ENCODE measurements around the gene BEGAIN. TPM values are rescaled to one million over a fixed set of nuclear protein-coding genes. Genes with fewer than 3 reads are reported as not detected.

Gene BEGAIN
- total RNA-seq, 1 donor from 2014 or later = 3.2 TPM

GRCh38 chr14:100561005-100561404 lies 26.2 kb downstream of the BEGAIN start:
- TF ChIP-seq CTCF (IDR thresholded peaks at IDR 0.05; ENCODE audit: insufficient read depth, low read length, poor library complexity, severe bottlenecking) = no peak
- DNase-seq (ENCODE audit: low read depth) = no peak
- no peaks in the 10 kb centered on the region for H3K36me3 ChIP-seq (ENCODE audit: control insufficient read depth, insufficient read depth, low read length)
- H3K4me3 ChIP-seq (ENCODE audit: low read depth, low read length) = no peak overlapping the region
- peaks cover 23% of the 10 kb centered on the region for H3K27me3 ChIP-seq (ENCODE audit: control insufficient read depth, insufficient read depth, low read length)

- no peak for TF ChIP-seq CTCF (IDR thresholded peaks at IDR 0.05; ENCODE audit: insufficient read depth, low read length, poor library complexity, severe bottlenecking)
- H3K4me3 ChIP-seq (ENCODE audit: low read depth, low read length) = no peak overlapping the region
- no peak for DNase-seq (ENCODE audit: low read depth)
- peaks cover 18% of the 10 kb centered on the region for H3K27me3 ChIP-seq (ENCODE audit: control insufficient read depth, insufficient read depth, low read length)
- H3K36me3 ChIP-seq (ENCODE audit: control insufficient read depth, insufficient read depth, low read length) = no peaks in the 10 kb centered on the region
Observed at GRCh38 chr14:100560471-100560870, 26.7 kb downstream of the BEGAIN start.

- Histone ChIP-seq H3K27me3 (ENCODE audit: control insufficient read depth, insufficient read depth, low read length) (peaks cover 10% of the 10 kb centered on the region), H3K36me3 (ENCODE audit: control insufficient read depth, insufficient read depth, low read length) (no peaks in the 10 kb centered on the region), H3K4me3 (ENCODE audit: low read depth, low read length) (no peak overlapping the region)
- no peak for DNase-seq (ENCODE audit: low read depth)
- no peak for TF ChIP-seq CTCF (IDR thresholded peaks at IDR 0.05; ENCODE audit: insufficient read depth, low read length, poor library complexity, severe bottlenecking)
Observed at GRCh38 chr14:100559455-100559854, 27.8 kb downstream of the BEGAIN start.

GRCh38 chr14:100558966-100559365 lies 28.3 kb downstream of the BEGAIN start:
- no peaks in the 10 kb centered on the region for H3K36me3 ChIP-seq (ENCODE audit: control insufficient read depth, insufficient read depth, low read length)
- H3K4me3 ChIP-seq (ENCODE audit: low read depth, low read length) = no peak overlapping the region
- DNase-seq (ENCODE audit: low read depth) = no peak
- peaks cover 11% of the 10 kb centered on the region for H3K27me3 ChIP-seq (ENCODE audit: control insufficient read depth, insufficient read depth, low read length)
- no peak for TF ChIP-seq CTCF (IDR thresholded peaks at IDR 0.05; ENCODE audit: insufficient read depth, low read length, poor library complexity, severe bottlenecking)

GRCh38 chr14:100558226-100558625 lies 29.0 kb downstream of the BEGAIN start:
- Histone ChIP-seq H3K27me3 (ENCODE audit: control insufficient read depth, insufficient read depth, low read length) (peaks cover 13% of the 10 kb centered on the region), H3K36me3 (ENCODE audit: control insufficient read depth, insufficient read depth, low read length) (no peaks in the 10 kb centered on the region), H3K4me3 (ENCODE audit: low read depth, low read length) (no peak overlapping the region)
- no peak for TF ChIP-seq CTCF (IDR thresholded peaks at IDR 0.05; ENCODE audit: insufficient read depth, low read length, poor library complexity, severe bottlenecking)
- DNase-seq (ENCODE audit: low read depth) = no peak

- TF ChIP-seq CTCF (IDR thresholded peaks at IDR 0.05; ENCODE audit: insufficient read depth, low read length, poor library complexity, severe bottlenecking) = no peak
- no peak for DNase-seq (ENCODE audit: low read depth)
- Histone ChIP-seq H3K36me3 (ENCODE audit: control insufficient read depth, insufficient read depth, low read length) (no peaks in the 10 kb centered on the region), H3K4me3 (ENCODE audit: low read depth, low read length) (no peak overlapping the region), H3K27me3 (ENCODE audit: control insufficient read depth, insufficient read depth, low read length) (peaks cover 12% of the 10 kb centered on the region)
Observed at GRCh38 chr14:100557658-100558057, 29.6 kb downstream of the BEGAIN start.
